HepG2 (cell line): Measurements from ENCODE around the gene SRSF3. TPM values are rescaled to one million over a fixed set of nuclear protein-coding genes. Genes with fewer than 3 reads are reported as not detected.
"Not testable (repeated sequence)": the region's sequence is repeated elsewhere in the genome, so short reads cannot be mapped to it uniquely, and the experiment has no call there.

Experiments used
- ATAC-seq: fragments of 200-7000 bp; cut with Tn5 transposase; 3 replicates; pipeline ENCODE4 v1.9.1; 2020; ENCODE audit warnings: mild to moderate bottlenecking, moderate library complexity
- BruUV-seq: library from RNA; stranded (reverse); fragments of 400-500 nt; replicated peaks from 2 replicates; lab custom pipeline; 2021; lab: Mats Ljungman, UMichigan
- CTCF ChIA-PET: fragments of 300-600 bp; formaldehyde crosslinking; extraction: SDS; loops from one replicate; lab custom pipeline; 2021; ENCODE audit warnings: low total read pairs, inconsistent platforms, low intra/inter-chr PET ratio; lab: Yijun Ruan, JAX
- POLR2A ChIA-PET: fragments of 350-600 bp; sonication (Branson Sonifier 250); formaldehyde crosslinking; loops from one replicate; lab custom pipeline; 2020; ENCODE audit warnings: antibody characterized with exemption, inconsistent platforms; lab: Yijun Ruan, JAX
- DNase-seq: peaks from one replicate; pipeline ENCODE4 v3.0.0-alpha.2; 2015; ENCODE audit warnings: low spot score
- FAIRE-seq: peaks from 3 replicates; lab custom pipeline; 2011; peaks lifted over from hg19 to GRCh38; lab: Jason Lieb, UNC
- H2AFZ ChIP-seq: one replicate; pipeline ENCODE4 v1.6.1; 2011; ENCODE audit warnings: low read length, inconsistent platforms
- H3K27ac ChIP-seq: fragments of 300-600 bp; 3 replicates; pipeline ENCODE4 v1.8.0; 2011; ENCODE audit warnings: mixed run types, mild to moderate bottlenecking, mixed read lengths, low read length, inconsistent platforms; ENCODE audit not compliant: insufficient read depth; ENCODE audit errors: extremely low read length
- H3K27me3 ChIP-seq, 2 experiments: fragments of 200-600 bp in 1 of 2; 2 replicates in 1 of 2; 3 replicates in 1 of 2; pipeline versions ENCODE4 v1.6.0 to v1.8.0; 2011; ENCODE audit warnings: low read length in 2 of 2, mild to moderate bottlenecking in 2 of 2, moderate library complexity in 2 of 2, inconsistent platforms in 1 of 2; ENCODE audit not compliant: insufficient read depth in 2 of 2, control insufficient read depth in 1 of 2
- H3K36me3 ChIP-seq, 2 experiments: fragments of 200-600 bp in 1 of 2; replicated peaks in 1 of 2; 2 replicates in 1 of 2; 3 replicates in 1 of 2; pipeline versions ENCODE4 v1.5.1 to v1.8.0; 2011; ENCODE audit warnings: low read length in 2 of 2, inconsistent platforms in 1 of 2; ENCODE audit not compliant: insufficient read depth in 2 of 2, control insufficient read depth in 1 of 2
- H3K4me1 ChIP-seq: 2 replicates; pipeline ENCODE4 v1.5.1; 2012; ENCODE audit warnings: low read length, inconsistent platforms; ENCODE audit not compliant: insufficient read depth
- H3K4me2 ChIP-seq: 2 replicates; pipeline ENCODE4 v1.6.0; 2011; ENCODE audit warnings: low read depth, low read length, inconsistent platforms
- H3K4me3 ChIP-seq, 3 experiments: fragments of 200-600 bp in 1 of 3; sonication (generic), shearing (Covaris generic) in 1 of 3; replicated peaks in 1 of 3; 2 replicates each; pipeline ENCODE4 v1.5.1; 2011 to 2016; ENCODE audit warnings: low read length in 3 of 3, inconsistent platforms in 2 of 3, low read depth in 2 of 3, mild to moderate bottlenecking in 2 of 3, control low read depth in 1 of 3, mixed read lengths in 1 of 3; ENCODE audit not compliant: insufficient read depth in 1 of 3
- H3K79me2 ChIP-seq: one replicate; pipeline ENCODE4 v1.6.1; 2011; ENCODE audit warnings: low read length, inconsistent platforms; ENCODE audit not compliant: insufficient read depth
- H3K9ac ChIP-seq: 2 replicates; pipeline ENCODE4 v1.6.0; 2011; ENCODE audit warnings: mild to moderate bottlenecking, low read depth, low read length, inconsistent platforms; ENCODE audit not compliant: insufficient read depth
- H3K9me3 ChIP-seq: 2 replicates; pipeline ENCODE4 v1.5.1; 2012; ENCODE audit warnings: mild to moderate bottlenecking, low read length
- H4K20me1 ChIP-seq: 2 replicates; pipeline ENCODE4 v1.6.0; 2011; ENCODE audit warnings: inconsistent platforms, mild to moderate bottlenecking, low read length, moderate library complexity; ENCODE audit not compliant: insufficient read depth
- HMGXB4 ChIP-seq, 2 experiments: sonication (generic) in 1 of 2; formaldehyde crosslinking in 1 of 2; IDR thresholded peaks; 2 replicates each; pipeline versions ENCODE4 v1.4.0 to v1.6.1; 2018 to 2020; ENCODE audit warnings: missing genetic modification reagents in 2 of 2, borderline replicate concordance in 1 of 2, low read depth in 1 of 2, mild to moderate bottlenecking in 1 of 2, missing biosample characterization in 1 of 2
- HNF4A ChIP-seq: sonication (generic); formaldehyde crosslinking; IDR thresholded peaks from 2 replicates; pipeline ENCODE4 v1.4.0; 2020; ENCODE audit warnings: missing genetic modification reagents
- IRF9 ChIP-seq: sonication (generic); formaldehyde crosslinking; IDR thresholded peaks from 2 replicates; pipeline ENCODE4 v1.8.0; 2022; ENCODE audit warnings: missing genetic modification reagents, mild to moderate bottlenecking, borderline replicate concordance
- RELA ChIP-seq: sonication (generic); formaldehyde crosslinking; IDR thresholded peaks from 2 replicates; pipeline ENCODE4 v1.4.0; 2020; ENCODE audit warnings: missing genetic modification reagents
- ZFP36 ChIP-seq: fragments of 150-350 bp; IDR thresholded peaks from 2 replicates; pipeline ENCODE4 v1.6.1; 2018; ENCODE audit warnings: borderline replicate concordance, low read length, low read depth; ENCODE audit not compliant: partially characterized antibody
- ZNF143 ChIP-seq: sonication (generic); formaldehyde crosslinking; IDR thresholded peaks from 2 replicates; pipeline ENCODE4 v1.4.0; 2020; ENCODE audit warnings: missing genetic modification reagents
- ZNF580 ChIP-seq: IDR thresholded peaks from 2 replicates; pipeline ENCODE4 v1.6.1; 2016; ENCODE audit warnings: low read depth, borderline replicate concordance
- ZNF878 ChIP-seq: sonication (generic); formaldehyde crosslinking; IDR thresholded peaks from 2 replicates; pipeline ENCODE4 v1.8.1; 2023; ENCODE audit warnings: mild to moderate bottlenecking, missing genetic modification reagents, moderate library complexity
- WGBS: methylation state at CpG from one replicate; pipeline ENCODE4 v1.1.6; 2017; ENCODE audit warnings: low lambda C conversion rate; 5-methylcytosine and 5-hydroxymethylcytosine counted together
- in situ Hi-C: cut with HindIII; loops from 2 replicates; pipeline ENCODE4 v1.10.0; 2017; ENCODE audit warnings: low pct_unique_long_range_greater_than_20kb; ENCODE audit not compliant: extremely low pct_ligation_motif_present
- intact Hi-C: fragments of 100-400 bp; cut with micrococcal nuclease; formaldehyde crosslinking; loops from one replicate; pipeline ENCODE4 v1.10.0; 2022; ENCODE audit not compliant: unreplicated experiment
- polyA plus RNA-seq, 8 experiments: library from polyadenylated mRNA; depleted of rRNA in 3 of 8; stranded (reverse) in 7 of 8; unstranded in 1 of 8; fragments of >200 nt; fragmentation: Illumina TruSeq in 4 of 8; extraction: Trizol in 4 of 8; gene quantifications; 2 replicates each; pipeline versions ENCODE4 v1.2.1 to v1.2.3, GENCODE V29; 2011 to 2016; ENCODE audit warnings: low read depth in 4 of 8, missing spikeins in 1 of 8, mixed read lengths in 1 of 8; ENCODE audit not compliant: insufficient read depth in 1 of 8
- total RNA-seq, 5 experiments: library from RNA; depleted of rRNA; stranded (reverse); fragments of >200 nt; fragmentation: Illumina TruSeq; extraction: Trizol; gene quantifications; 2 replicates each; pipeline ENCODE4 v1.2.3, GENCODE V29; 2016; ENCODE audit warnings: low read depth in 1 of 5

Gene SRSF3
- total and polyA plus RNA-seq, 2 of the 13 experiments (the other 11 are each of a cell fraction or from before 2014, with no cell fraction given), result 206 to 684 TPM

GRCh38 chr6:36581716-36582115 is 12.4 kb upstream of the SRSF3 start (continued):
- TF ChIP-seq HMGXB4 (CRISPR knock-in tag; IDR thresholded peaks at IDR 0.05; ENCODE audit: borderline replicate concordance in 1 of 2, low read depth in 1 of 2), result no peak

- Histone ChIP-seq H3K36me3 (no peaks in the 10 kb centered on the region), H3K4me2 (no peak overlapping the region), H3K27me3 (no peaks in the 10 kb centered on the region), H3K9ac (no peak overlapping the region), H3K9me3 (no peaks in the 10 kb centered on the region), H4K20me1 (no peaks in the 10 kb centered on the region), H2AFZ (no peak overlapping the region), H3K4me1 (peaks cover 10% of the 10 kb centered on the region; the same call in 1 of the 2 replicates), H3K79me2 (no peaks in the 10 kb centered on the region), H3K4me3 (no peak overlapping the region), H3K27ac (no peak overlapping the region)
- POLR2A ChIA-PET, result interaction anchor here (1.1 kb wide), 1 partner anchor 11 kb away, joined by 3 read pairs; no protein-coding TSS in a partner anchor
- ATAC-seq (no peak; the same call in 2 of the 3 replicates), DNase-seq (no peak), FAIRE-seq (no peak)
- intact Hi-C loops, result no loop called here
- no TSS peak for BruUV-seq
- TF ChIP-seq IRF9 (CRISPR knock-in tag) (no peak), ZNF878 (CRISPR knock-in tag) (no peak), ZNF143 (no peak), ZNF580 (CRISPR knock-in tag) (no peak), RELA (CRISPR knock-in tag) (no peak), HNF4A (CRISPR knock-in tag) (no peak), ZFP36 (no peak)
- WGBS, result 36% methylated on average over 1 of the region's 1 CpG
- CTCF ChIA-PET, result no interaction called here
- in situ Hi-C loops, result no loop called here
These were observed 7.6 kb upstream of the SRSF3 start for GRCh38 chr6:36586606-36587005.

GRCh38 chr6:36589025-36589400 is 5.1 kb upstream of the SRSF3 start:
- H3K9me3 ChIP-seq, BruUV-seq, in situ Hi-C loops, H3K4me3 ChIP-seq, ATAC-seq, H3K79me2 ChIP-seq, FAIRE-seq, H3K27me3 ChIP-seq, H2AFZ ChIP-seq, intact Hi-C loops, H3K4me2 ChIP-seq, CTCF ChIA-PET, H3K9ac ChIP-seq, POLR2A ChIA-PET, H3K27ac ChIP-seq, H4K20me1 ChIP-seq, DNase-seq, H3K36me3 ChIP-seq: not testable (repeated sequence)
- H3K4me1 ChIP-seq, result peaks cover 24% of the 10 kb centered on the region
- WGBS, result 46% methylated on average over 9 of the region's 9 CpGs
